C4-2B (cell line): ENCODE data around the gene JAML.

Experiments
- H3K27ac ChIP-seq: fragments of 450-650 bp; 2 replicates; pipeline ENCODE4 v1.5.1; 2017
- CTCF ChIP-seq: fragments of 450-650 bp; conservative IDR thresholded peaks from 2 replicates; pipeline ENCODE4 v1.5.1; 2017; ENCODE audit warnings: mild to moderate bottlenecking
- ZFX ChIP-seq: fragments of 450-650 bp; IDR thresholded peaks from 2 replicates; pipeline ENCODE4 v1.6.1; 2017

The JAML gene

GRCh38 chr11:118213201-118213600 lies 11.6 kb downstream of the JAML start:
- H3K27ac ChIP-seq: no peak overlapping the region
- TF ChIP-seq ZFX: no peak
- no peak for TF ChIP-seq CTCF

DNA sequence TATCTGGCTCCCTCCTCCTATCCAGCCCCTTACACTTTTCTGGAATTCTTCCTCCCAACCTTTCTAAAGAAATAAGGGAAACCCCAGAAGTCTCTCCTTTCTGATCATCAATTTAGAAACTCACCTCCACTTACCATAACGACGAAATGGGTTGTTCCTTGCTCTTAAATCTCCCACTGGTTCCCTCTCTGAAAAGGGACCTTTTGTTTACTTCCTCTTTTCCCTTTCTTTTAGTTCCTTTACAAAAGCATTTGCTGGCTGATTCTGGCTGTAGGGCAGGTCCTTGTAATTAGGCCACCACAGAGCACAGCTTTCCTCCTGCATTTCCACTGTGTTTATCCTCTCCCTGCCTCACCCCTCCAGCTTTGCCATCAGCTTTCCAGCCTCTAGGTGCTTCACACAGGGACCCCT lies 12.0 kb downstream of the JAML start:
- H3K27ac ChIP-seq: no peak overlapping the region

DNA sequence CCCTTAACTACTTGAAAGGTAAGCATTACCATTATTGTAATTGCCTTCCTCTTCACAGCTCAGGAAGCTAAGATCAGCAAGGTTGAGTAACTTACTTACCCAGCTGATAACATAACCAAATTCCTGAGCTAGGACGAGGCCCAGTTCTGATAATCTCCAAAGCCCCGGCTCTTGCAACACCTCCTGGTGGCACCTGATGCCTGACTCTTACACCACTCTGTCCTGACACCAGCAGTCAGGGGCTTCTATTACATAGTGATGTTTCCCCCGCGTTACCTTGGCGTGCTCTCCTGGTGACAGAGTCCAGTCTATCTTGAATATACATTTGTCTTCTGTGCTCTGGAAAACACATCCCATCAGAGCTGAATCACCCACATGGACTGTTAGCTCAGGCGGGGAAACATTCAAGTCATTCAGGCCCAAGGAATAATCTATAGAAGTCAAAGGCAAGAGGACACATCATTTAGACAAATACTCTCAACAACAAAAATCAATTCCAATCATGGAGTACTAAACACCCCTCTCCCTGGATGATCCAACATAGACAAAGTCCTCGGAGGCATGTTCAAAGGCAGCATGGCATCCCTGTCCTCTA lies 12.6 kb downstream of the JAML start:
- H3K27ac ChIP-seq: no peak overlapping the region
- TF ChIP-seq ZFX (no peak), CTCF (no peak)

More for the DNA sequence above, 12.0 kb downstream of the JAML start:
- TF ChIP-seq ZFX (no peak), CTCF (no peak)

DNA sequence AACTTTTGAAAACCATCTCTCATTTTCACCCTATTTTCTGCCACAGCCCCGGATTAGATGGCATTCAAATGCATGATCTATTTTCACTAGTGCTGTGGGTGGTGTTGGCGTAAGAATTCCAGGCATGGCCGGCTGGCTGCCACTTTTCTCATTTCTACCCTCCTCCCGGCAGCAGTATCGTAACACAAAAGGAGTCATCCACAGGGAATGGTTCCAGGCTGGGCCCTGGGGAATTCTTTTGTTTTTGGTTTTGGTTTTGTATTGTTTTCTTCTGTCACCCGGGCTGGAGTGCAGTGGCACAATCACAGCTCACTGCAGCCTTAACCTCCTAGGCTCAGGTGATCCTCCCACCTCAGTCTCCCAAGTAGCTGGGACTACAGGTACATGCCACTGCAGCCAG lies 13.8 kb downstream of the JAML start:
- H3K27ac ChIP-seq: no peak overlapping the region
- TF ChIP-seq CTCF (no peak), ZFX (no peak)

GRCh38 chr11:118210323-118210722 lies 14.5 kb downstream of the JAML start:
- TF ChIP-seq CTCF (no peak), ZFX (no peak)
- no peak overlapping the region for H3K27ac ChIP-seq

DNA sequence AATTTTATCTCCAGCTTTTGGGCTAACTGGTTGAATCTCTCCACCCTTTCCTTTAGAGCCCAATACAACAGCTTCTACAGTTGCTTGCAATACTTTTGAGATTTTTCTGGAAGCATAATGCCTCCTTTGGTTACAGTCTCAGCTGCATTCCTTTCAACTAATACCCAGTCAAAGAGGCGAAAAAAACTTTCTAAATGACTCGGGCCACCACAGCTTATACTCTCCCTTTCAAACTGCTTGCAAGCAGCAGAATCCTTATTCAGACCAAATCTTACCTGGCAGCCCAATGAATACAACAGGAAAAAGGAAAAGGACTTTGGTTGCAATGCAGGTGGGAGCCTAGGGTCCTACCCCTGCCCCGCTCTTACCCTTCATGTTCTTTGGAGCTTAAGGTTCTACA lies 15.8 kb downstream of the JAML start:
- TF ChIP-seq ZFX: no peak
- TF ChIP-seq CTCF: no peak
- H3K27ac ChIP-seq: no peak overlapping the region

DNA sequence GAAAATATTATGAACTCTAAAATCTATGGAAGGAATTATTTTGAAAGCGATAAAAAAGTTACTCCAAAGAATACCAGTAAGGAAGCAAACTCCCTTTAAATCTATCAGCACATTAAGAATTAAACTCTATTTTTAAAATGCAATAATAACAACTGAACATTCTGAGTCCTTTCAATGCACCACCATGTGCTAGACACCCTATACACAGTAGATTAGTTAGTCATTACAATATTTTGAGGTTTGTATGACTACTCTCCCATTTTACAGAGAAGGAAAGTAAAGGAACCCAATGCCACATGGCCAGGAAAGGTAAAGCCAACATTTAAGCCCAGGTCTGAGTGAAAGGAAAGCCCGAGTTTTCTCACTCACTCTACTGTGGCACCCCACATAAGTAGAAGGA lies 17.7 kb downstream of the JAML start:
- TF ChIP-seq CTCF (no peak), ZFX (no peak)
- no peak overlapping the region for H3K27ac ChIP-seq
